ENCODE data around the gene SMTNL1.

Gene SMTNL1

DNA sequence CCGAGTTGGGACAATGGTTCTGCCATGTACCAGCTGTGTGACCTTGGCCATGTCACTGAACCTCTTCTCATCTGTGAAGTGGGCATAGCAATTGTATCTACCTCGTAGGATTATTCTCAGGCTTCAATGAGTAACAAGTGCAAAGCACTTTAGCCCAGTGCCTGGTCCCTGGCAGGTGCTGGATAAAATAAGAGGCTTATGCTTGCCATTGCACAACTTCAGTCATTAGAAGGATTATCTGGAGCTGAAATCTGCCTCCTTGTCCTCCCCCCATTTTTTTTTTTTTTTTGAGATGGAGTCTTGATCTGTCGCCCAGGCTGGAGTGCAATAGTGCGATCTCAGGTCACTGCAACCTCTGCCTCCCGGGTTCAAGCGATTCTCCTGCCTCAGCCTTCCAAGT, 7.2 kb downstream of the SMTNL1 start:
- no peak for DNase-seq (ENCODE audit: low read depth)

DNA sequence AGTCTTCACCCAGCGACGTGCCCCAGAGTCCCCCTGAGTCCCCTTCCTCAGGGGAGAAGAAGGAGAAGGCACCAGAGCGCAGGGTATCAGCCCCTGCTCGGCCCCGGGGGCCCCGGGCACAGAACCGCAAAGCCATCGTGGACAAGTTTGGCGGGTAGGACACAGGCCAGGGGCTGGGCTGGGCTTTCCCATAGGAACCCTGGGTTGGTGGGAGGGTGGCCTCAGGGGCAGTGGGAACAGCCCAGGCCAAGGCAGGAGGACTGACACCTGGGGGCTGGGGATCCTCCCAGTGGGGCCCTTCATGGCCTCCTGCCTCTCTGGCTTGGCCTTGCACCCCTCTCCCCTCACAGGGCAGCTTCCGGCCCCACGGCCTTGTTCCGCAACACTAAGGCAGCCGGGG, 8.5 kb downstream of the SMTNL1 start:
- DNase-seq (ENCODE audit: low read depth) = no peak

DNA sequence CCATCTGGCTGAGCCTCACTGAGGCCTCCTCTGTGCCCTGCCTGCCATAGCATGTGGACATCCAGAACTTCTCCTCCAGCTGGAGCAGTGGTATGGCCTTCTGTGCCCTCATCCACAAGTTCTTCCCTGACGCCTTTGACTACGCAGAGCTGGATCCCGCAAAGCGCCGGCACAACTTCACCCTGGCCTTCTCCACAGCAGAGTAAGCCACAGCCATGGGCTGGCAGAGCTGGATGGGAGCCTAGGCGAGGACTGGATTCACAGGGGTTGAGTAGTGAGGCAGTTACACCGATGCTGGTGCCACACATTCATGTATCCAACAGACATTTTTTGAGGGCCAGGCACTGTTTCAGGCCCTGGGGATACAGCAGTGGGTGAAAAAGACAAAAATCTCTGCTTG, 9.1 kb downstream of the SMTNL1 start:
- DNase-seq (ENCODE audit: low read depth) = no peak

DNA sequence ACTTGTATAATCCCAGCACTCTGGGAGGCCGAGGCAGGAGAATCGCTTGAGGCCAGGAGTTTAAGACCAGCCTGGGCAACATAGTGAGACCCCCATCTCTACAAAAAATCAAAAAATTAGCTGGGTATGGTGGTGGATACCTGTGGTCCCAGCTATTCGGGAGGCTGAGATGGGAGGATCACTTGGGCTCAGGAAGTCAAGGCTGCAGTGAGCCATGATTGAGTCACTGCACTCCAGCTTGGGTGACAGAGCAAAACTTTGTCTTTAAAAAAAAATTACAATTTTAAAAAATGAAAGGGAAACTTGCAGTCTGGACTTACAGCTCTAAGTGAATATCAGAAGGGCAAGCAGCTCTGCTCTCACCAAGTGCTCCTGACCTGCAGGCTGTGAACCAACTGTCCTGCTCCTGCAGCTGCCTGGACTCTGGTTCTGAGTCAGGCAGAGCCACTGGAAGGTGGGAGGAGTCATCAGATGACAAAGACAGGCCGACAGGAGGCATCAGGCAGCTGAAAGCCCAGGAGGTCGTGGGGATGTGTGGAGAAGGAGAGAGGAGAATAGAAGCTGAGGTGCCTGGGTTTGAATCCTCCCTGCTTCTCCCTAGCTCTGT, 9.6 kb downstream of the SMTNL1 start:
- no peak for DNase-seq (ENCODE audit: low read depth)

DNA sequence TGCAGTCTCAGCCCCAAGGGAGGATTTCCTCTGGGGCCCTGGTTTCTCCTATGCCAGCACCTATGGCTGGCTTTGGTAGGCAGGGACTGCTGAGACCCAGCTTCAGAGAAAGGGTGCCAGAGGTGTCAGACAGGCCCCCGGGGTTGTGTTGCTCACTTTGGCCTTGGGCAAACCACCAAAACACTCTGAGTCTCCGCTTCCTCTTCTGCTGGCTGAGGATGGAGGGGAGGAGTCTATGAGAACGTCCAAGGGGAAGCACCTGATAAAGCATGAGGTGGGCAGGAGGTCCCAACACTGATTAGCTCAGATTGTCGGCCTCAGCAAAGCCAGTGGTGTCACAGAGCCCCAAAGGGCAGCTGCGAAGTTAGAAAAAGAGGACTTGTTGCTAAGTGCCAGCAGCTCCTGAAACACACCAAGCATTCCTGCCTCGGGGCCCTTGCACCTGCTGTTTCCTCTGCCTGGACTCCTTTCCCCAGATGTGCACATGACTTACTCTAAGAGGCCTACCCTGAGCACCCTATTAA, 10.5 kb downstream of the SMTNL1 start:
- no peak for DNase-seq (ENCODE audit: low read depth)

DNA sequence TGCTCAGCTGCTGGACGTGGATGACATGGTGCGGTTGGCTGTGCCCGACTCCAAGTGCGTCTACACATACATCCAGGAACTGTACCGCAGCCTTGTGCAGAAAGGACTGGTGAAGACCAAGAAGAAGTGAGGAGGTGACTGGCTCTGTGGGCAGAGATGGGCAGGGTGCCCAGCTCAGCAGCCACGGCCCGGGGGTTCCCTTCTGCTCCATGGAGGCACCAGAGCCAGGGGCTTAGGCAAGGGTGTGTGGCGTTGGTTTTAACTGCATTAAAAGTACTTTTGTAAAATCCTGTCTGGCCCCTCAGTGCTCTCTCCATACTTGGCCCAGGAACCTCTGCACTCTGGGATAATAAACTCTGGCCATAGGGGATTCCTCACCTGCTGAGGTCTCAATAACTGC, 12.6 kb downstream of the SMTNL1 start:
- DNase-seq (ENCODE audit: low read depth) = no peak

DNA sequence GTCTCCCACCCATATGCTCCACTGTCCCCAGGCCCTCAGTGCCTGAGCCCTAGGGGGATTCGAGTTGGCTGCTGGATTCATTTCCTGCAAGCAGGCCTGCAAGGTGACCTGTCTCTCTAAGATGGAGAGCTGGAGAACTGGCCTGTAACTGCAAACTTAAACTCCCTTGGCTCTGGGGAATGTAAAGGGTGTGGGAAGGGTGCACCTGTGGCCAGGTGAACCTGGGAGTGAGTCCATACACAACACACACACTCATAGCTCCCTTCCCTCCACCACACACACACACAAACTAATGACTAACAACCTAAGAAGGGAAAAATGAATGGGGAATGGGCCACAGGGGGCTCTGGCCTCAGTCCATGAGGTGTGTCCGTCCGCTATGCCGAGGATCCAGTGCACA, 14.5 kb downstream of the SMTNL1 start:
- DNase-seq (ENCODE audit: low read depth) = no peak

DNA sequence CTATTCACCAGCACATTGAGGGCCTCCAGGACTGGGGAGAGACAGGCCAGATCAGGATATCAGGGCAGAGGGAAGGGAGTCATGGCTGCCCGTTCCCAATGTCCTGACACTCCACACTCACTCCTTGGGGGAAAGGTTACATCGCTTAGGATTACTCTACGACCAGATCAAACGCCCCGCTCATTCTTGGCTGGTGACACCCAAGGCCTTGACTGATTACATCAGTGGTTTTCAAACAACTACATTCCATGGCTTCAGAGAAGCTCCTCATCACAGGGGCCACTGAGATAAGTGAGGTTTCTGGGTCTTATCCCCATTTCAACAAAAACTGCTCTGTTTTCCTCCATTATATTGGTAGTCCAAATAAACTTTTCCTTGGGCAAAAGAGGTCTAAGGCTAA, 15.1 kb downstream of the SMTNL1 start:
- no peak for DNase-seq (ENCODE audit: low read depth)

DNA sequence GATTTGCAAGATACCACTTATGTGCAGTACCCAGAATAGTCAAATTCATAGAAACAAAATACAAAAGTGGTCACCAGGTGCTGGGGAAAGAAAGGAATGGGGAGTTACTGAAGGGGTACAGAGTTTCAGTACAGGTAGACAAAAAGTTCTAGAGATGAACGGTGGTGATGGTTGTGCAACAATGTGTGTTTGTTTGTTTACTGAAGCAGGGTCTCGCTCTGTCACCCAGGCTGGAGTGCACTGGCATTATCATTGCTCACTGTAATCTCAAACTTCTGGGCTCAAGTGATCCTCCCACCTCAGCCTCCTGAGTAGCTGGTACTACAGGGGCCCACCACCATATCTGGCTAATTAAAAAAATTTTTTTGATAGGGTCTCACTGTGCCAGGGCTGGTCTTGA, 18.0 kb downstream of the SMTNL1 start:
- DNase-seq (ENCODE audit: low read depth) = no peak

DNA sequence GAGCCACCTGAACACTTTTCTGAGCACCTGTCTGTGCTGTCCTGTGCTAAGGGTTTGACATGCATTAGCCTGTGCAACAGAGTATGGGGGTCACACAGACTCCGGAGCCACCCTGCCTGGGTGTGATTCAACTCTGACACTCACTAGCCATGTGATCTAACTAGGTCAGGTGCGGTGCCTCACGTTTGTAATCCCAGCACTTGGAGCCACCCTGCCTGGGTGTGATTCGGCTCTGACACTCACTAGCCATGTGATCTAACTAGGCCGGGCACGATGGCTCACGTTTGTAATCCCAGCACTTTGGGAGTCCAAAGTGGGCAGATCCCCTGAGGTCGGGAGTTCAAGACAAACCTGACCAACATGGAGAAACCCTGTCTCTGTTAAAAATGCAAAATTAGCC, 18.6 kb downstream of the SMTNL1 start:
- no peak for DNase-seq (ENCODE audit: low read depth)

DNA sequence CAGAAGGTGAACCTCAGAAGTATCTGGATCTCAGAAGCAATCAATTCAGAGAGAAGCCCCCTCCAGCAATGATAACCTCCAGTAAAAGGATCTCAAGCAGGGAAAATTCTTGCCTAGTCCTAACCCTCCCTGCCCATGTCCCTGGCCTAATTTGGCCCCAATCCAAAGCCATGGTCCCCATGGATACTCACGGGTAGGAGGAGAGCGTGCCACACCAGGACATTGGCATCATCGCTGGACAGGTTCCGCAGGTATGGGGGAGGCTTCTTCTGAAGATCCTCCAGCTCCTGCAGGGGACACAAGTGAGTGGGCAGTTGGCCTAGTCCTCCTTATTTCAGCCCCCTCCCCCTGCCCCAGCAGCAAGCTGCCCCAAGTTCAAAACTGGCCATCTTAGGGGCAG, 22.8 kb downstream of the SMTNL1 start:
- no peak for DNase-seq (ENCODE audit: low read depth)

DNA sequence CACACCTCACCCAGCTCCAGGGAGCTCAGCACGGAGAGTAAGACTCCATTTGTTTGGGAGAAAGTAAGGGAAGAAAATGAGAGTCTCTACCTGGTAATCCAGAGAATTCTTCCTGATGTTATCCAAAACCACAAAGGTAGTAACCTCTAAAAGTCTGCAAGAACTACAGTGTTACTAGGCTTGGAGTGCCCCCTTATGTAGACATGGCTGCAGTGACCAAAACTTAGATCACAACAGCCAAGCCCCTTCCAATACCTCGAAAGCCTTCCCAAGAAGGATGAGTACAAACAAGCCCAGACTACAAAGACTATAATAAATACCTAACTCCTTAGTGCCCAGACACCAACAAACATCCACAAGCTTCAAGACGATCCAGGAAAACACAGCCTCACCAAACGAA, 25.2 kb downstream of the SMTNL1 start:
- DNase-seq (ENCODE audit: low read depth) = no peak

DNA sequence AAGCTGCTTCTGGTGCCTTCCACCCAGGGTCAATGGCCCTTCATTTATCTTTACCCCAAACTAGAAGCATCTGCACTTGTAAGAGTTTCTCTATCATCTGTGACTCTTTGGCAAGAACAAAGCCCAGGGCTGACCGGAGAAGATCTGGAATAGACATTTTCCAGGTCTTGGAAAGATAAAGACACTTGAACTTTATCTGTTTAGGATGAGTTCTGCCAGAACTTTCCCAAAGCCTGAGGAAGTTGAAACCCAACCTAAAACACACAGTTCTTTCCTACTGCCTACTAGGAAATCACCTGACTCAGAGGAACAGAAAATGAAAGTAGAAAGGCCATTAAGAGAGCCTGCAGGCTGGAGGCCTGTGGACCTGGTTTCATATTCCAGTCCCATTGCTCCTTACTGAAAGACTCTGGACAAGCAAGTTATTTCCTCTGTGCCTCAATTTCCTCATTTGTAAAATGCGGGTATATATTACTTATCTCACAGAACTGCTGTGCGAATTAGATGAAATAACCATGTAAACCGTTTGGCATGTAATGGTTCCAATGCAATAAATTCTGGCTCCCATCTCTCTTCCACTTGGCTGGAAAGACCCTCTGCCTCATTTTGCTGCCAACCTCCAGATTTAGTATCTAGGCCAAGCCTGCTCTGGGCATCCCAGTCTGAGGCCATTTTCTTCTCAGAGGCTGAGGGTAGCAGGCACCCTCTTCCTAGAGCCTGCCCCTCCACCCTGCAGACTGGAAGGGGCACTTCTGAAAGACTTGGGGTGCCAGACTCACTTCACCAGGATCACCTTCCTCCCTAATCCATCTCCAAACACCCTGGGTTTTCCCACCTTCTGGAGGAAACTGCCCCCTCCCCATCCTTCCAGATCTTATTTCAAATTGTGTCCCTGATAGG, 28.9 kb downstream of the SMTNL1 start:
- DNase-seq (ENCODE audit: low read depth) = no peak

DNA sequence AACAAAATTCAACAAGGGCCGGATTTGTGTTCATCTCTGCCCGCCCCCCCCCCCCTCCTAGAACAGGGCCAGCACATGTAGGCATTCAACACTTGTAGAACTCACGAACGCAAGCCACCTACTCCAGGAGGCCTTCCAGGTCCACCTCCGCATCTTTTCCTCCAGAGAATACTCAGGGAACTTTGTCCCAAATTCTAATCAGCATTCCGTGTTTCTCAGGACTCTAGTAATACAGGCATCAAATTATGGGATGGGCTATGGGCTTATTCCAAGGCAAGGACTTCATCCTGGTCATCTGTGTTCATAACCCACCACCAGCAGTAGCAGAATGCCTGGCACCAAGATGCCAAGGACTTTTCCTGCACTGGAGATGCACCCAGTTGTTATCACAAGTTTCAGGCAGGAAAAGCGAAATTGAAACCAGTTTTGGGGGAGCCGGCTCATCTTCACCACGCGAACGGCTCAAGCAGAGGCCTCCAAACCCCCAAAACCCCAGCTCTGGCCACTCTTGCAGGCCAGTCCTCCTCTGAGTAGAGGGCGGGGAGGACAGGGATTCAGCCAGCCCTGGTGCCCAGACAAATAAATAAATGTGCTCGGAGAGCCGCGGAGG, 29.6 kb downstream of the SMTNL1 start:
- no peak for DNase-seq (ENCODE audit: low read depth)

DNA sequence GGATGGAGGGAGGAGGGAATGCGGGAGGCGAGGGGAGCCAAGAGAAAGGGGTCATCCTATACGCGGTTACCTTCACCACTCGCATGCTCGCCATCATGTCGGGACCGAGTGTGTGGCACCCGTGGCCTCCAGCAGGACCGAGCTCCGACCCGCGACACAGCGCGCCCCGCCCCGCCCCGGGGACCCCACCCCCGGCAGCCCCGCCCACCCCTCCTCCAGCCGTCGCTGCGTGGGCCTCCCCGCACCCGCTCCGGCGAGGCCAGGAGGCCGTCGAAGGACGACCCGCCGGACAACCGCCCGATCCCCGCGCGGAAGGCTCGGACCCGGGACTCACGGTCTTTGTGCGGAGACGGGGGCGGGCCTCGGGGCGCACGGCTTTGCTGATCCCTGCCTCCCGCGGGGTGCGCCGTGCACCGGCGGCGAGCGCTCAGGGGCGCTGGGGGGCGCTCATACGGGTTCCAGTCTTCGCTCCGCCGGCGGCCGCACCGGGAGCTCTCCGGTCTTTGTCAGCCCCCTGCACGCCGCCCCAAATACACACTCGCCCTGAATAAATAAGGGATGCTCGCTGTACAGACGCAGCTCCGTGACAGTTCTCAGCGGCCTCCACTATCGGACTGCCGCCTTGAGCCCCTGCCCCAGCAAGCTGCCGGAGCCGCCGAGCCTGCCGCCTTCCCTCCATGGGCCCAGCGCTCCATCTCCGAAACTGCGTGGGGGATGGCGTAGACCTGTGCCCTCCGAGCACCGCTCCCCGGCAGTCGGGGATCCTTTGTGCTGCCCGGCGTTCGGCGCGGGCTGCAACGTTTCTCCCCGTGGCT, 30.3 kb downstream of the SMTNL1 start, which contains the start of gene UBE2L6:
UBE2L6 (minus strand) TSS at position 158 of the 815 bp plus-strand sequence; CDS start at position 97, 61 bp downstream.
- peak; percentile 38 for DNase-seq (ENCODE audit: low read depth)

DNA sequence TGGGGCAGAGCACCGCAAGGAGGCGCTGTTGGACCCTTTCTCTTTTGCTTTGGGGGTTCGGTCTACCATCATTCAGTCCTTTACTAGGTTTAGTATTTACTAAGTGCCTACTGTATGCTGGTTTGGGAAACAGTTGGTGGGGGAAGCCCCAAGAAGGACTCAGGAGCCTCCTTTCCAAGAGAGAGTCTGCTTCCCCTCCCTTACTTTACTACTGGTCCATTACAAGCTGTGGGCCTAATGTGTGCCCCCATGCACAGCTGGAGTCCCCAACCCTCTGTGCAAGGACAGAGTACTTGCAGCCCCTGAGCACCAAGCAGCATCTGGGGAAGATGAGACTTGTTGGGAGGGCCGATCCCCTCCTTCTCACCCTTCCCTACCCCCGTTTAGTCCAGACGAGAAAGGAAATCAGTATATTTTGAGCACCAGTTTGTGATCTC, 31.0 kb downstream of the SMTNL1 start:
- DNase-seq (ENCODE audit: low read depth) = peak; percentile 85

DNA sequence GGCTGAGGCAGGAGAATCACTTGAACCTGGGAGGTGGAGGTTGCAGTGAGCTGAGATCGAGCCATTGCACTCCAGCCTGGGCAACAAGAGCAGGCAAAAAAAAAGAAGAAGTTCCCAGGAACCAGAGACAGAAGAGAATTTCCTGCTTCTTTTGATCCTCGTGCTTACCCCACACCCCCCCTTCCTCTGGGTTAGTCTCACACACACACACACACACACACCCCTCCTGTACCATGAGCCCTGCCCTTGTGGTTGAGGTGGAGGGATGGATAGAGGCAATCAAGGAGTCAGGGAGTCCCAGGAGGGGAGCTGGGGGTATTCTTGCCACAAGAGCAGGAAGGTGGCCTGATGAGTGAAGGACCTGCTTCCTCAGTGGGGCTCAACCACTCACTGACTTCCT, 34.2 kb downstream of the SMTNL1 start:
- DNase-seq (ENCODE audit: low read depth) = no peak

DNA sequence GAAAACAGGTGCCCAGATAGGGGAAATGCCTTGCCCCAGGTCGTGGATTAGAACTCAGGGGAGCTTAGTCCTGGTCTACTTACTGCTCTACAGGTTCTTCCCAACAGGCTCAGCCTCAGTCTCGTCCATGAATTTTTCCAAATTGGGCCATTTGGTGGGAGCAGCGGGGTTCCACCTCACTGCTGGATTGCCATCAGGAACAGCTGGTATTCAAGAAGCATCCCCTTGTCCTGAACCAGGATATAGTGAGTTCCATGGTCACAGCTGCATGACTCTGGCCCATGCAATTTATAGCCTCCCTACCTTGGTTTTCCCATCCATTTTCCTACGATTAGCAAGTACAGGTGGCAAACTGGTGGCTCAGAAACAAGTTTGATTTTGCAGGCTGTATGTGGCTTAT, 36.7 kb downstream of the SMTNL1 start:
- DNase-seq (ENCODE audit: low read depth) = no peak

DNA sequence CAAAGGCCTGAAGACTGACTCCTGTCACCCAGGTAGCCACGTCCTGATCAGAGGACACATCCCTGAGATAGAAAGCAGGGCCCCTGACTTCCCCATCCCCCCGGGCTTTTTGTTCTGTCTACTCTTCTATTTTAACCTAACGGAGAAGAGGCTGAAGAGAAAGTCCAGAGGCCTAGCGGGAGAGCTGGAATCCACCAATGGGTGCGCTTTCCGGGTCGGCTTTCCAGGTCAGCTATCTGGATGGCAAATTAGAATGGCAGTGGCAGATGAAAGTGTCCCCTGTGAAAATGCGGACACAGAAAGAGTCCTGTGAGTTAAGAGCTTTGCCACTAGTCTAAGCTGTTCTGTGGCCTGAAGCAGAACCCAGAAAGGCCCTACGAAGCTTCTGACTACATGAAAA, 46.9 kb downstream of the SMTNL1 start:
- DNase-seq (ENCODE audit: low read depth) = no peak

DNA sequence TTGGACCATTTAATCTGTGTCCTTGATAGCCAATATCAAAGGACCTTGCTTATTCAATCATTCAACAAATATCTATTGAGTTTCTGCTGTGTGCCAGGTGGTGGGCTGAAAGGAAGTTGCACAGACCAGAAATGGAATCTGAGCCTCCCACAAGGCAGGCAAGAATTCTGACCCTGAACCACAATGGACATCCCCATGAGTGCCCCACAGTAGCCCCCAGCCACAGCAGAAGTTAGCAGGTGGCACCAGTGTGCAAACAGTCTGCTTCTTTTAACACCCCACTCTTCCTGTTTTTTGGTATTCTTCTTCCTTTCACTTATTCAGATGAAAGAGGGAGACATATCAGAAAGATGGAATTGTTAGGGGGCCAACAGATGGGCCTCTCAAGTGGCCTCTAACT, 47.9 kb downstream of the SMTNL1 start:
- DNase-seq (ENCODE audit: low read depth) = no peak

DNA sequence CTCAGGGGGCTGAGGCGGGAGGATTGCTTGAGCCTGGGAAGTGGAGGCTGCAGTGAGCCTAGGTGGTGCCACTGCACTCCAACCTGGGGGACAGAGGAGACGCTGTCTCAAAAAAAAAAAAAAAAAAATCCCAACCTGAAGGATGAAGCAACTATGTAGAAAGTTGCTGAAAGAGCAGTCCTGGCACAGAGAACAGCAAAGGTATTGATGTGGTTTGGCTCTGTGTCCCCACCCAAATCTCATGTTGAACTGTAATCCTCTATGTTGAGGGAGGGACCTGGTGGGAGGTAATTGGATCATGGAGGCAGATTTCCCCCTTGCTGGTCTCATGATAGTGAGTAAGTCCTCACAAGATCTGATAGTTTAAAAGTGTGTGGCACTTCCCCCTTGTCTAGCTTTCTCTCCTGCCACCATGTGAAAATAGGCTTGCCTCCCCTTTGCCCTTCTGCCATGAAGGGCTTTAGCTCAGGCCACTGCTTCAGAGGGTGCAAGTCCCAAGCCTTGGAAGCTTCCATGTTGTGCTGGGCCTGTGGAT, 49.4 kb downstream of the SMTNL1 start:
- no peak for DNase-seq (ENCODE audit: low read depth)
